HG03135 (cell line): ENCODE results near the gene SKAP2.

ENCODE experiments used
- ATAC-seq: cut with Tn5 transposase; IDR thresholded peaks from one replicate; pipeline ENCODE4 v1.9.1; 2021; ENCODE audit warnings: mild to moderate bottlenecking, moderate library complexity; ENCODE audit not compliant: unreplicated experiment

SKAP2 gene

DNA sequence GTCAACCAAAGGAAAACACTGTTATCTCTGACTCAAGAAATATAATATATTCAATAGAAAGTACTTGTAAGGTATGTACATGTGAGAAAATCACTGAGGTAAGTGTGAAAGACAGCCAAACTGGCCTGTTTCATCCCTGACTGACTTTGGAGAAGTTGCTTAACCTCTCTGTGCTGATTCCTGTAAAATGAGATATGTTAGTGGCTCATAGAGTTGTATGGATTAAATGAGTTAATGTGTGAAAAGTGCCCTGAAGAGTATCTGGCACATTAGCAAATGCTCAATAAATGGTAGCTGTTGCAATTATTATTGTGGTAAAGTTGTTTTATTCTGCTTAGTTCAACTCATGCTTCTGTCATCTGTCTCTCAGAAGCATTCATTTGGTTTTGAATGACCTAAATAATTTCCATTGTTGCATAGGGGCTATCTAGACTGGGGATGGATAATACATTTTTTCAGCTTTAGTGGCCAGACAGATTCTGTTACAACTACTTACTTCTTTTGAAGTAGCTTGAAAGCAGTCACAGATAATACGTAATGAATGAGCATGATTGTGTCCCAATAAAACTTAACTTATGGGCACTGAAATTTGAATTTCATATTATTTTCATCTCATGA, 84.3 kb downstream of the SKAP2 start:
- no peak for ATAC-seq

DNA sequence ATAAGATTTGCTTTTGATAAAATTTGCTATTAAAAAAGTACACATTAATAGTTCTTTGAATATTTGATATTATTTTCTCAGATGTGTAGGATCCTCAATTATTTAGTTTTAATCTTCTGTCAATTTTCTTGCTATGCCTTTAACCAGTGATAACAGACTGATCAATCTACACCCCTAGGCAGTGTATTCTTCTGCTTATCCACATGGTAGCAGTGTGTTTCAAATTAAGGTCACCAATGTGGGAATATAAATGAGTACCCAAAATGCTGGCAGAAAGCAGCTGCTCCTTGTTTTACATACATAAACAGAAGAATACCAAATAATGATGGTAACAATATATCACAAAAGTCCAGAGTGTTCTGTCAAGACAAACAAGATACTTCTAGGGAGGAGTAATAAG, 87.0 kb downstream of the SKAP2 start:
- ATAC-seq: no peak

DNA sequence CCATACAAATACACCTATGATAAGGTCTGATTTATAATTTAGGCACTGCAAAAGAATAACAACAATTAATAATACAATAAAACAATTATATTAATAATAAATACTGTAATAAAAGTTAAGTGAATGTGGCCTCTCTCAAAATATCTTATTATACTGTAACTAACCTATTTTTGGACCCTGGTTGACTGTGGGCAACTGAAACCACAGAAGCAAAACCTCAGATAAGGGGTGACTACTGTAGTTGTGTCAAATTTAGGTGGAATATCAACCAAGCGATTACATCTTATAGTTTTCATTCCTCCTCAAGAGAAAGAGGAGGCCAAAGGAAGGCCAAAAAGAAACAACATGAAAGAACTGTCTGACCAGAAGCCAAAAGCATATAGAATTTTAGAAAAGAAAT, 103.9 kb downstream of the SKAP2 start:
- ATAC-seq: no peak

DNA sequence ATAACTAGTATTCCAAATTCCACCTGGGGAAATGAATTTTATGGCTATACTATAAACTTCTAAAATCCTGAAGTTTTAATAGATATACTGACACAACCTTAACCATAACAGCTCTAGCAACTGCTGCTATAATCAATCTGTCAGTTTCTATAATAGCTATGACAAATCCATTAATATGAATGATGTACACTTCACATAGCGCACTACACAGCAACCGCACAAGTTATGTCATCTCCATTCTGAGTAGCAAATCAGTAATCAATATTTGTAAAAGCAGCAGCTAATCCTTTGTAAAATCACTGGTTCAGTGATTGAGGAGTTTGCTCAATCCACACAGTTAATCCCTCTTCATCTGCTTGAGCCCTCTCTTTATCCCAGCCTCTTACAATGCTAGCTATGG, 105.3 kb downstream of the SKAP2 start:
- no peak for ATAC-seq

- ATAC-seq: no peak
Observed at GRCh38 chr7:26743205-26743604, 121.2 kb downstream of the SKAP2 start.

- no peak for ATAC-seq
Observed at GRCh38 chr7:26735976-26736600, 128.3 kb downstream of the SKAP2 start.

GRCh38 chr7:26729150-26729775, 135.1 kb downstream of the SKAP2 start:
- no peak for ATAC-seq

DNA sequence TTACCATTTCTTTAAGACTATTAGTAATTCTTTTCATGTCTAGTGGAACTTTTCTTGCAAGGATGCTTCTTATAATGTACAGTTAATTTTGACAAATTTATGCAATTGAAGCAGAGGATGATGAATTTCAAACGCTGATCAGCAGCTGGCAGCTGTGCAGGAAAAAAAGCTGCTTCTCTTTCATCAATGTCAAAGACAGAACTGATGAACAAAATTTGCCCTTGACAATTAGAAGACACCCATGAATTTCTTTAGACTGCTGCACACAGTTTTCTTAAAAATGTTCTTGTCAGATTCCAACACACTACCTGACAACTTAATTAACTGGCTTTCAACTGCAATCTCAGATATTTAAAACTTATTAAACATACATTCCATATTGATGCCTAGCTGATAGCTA, 138.3 kb downstream of the SKAP2 start:
- ATAC-seq: no peak

GRCh38 chr7:26724795-26725194, 139.6 kb downstream of the SKAP2 start:
- no peak for ATAC-seq

- ATAC-seq: no peak
Observed at GRCh38 chr7:26723129-26723528, 141.3 kb downstream of the SKAP2 start.

- ATAC-seq: no peak
Observed at GRCh38 chr7:26721450-26721849, 142.9 kb downstream of the SKAP2 start.

GRCh38 chr7:26718063-26718462, 146.3 kb downstream of the SKAP2 start:
- no peak for ATAC-seq

DNA sequence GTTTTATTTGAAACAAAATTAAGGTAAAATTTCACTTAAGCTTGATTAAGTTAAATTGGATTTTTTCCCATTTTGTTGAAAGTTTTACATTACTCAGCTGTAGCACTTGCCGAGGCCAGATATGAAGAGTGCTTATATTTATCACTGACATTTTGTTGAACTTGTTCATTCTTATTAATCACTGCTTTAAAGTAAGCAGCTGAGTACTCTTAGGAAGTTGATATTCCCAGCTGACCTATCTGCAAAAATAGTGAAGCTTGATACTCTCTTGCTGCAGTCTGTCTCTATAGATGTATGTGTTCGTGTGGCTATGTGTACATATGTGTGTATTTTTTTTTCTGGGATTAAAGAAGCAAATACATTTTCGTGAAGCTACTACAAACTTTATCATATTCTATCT, 150.0 kb downstream of the SKAP2 start:
- no peak for ATAC-seq

DNA sequence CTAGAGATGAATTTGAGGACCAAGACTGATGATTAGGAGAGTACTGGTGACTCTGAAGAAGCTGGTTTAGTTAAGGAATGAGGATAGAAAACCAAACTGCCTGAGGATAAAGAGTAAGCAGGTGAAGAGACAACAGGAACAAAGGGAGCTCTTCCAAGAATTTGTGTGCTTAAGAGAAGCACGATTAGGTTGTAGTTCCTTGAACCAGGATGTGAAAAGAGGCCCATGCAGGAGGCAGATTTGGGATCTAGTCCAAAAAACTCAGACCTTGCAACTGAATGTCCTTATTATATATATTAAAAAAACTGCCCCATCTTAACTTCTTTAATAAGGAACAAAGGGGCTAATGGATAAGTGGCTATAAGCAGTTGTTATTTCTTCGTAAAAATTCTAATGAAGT, 150.4 kb downstream of the SKAP2 start:
- no peak for ATAC-seq

GRCh38 chr7:26709210-26709990, 155.0 kb downstream of the SKAP2 start:
- no peak for ATAC-seq

DNA sequence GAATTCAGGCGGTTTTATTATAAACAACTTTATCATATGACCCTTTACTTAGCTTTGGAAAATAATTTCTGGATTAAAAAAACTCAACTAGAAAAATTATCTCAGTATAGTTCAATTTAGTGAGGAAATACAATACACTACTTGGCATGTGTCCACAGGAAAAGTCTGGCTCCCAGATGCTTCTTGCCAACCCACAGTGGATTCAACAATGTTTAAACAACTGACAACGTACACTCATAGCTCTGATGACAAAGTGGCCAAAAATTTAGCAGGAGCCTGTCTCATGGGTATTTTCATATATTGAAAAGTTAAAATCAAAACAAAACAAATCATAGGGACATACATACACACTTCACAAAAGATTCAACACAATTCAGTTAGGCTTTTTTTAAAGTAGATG, 158.8 kb downstream of the SKAP2 start:
- no peak for ATAC-seq

DNA sequence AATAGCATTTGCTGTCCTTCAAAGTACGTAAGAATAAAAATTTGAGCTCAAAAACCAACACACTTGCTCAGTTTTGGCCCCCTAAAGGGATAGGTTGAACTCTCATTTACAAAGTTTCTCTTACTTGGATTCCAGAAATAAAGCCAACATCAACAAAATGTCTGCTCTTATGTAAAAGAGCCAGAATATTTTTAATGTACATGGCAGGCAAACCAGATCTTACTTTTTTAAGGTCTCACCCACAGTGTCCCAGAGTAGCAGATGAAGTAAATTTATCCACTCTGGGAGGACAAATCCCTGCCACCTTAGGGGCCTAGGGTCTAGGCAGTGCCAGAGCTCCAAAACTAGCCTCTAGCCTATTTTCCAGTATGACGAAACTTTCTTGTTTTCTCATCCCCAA, 159.6 kb downstream of the SKAP2 start:
- no peak for ATAC-seq

DNA sequence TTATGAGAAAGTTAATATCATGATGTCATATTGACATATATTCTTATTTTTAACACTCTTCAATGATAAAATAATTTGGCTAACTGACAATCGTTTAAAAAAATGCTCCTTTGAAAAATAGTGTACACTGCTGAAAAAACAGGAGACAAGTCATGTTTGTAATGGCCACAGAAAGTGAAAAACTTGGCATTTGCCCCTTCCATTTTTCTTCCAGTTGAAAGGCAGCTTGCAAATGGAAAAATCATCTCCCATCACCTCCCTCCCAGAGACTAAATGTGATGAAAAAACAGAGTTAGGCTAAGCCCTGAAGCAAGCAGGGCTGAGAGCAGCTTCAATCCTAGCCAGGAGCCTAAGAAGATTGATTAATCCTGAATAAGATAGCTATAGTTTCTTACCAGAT, 160.4 kb downstream of the SKAP2 start:
- no peak for ATAC-seq

DNA sequence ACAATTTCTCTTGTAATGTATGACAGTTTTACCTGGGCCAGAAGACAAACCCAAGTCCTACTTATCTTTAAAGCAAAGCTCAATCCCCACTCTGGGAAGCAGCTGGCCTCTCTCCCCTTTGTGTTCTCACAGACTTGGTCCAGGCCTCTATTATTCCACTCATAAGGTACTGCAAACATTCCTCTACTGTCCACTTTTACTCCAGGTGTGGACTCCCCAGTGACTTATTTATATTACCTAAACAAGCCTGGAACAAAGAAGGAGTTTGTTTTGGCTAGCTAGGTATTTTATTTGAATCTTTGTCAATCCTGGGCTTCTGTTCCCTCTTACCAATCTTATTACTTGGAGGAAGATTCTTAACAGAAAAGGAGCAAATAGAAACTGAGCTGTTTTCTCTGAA, 163.5 kb downstream of the SKAP2 start:
- no peak for ATAC-seq

DNA sequence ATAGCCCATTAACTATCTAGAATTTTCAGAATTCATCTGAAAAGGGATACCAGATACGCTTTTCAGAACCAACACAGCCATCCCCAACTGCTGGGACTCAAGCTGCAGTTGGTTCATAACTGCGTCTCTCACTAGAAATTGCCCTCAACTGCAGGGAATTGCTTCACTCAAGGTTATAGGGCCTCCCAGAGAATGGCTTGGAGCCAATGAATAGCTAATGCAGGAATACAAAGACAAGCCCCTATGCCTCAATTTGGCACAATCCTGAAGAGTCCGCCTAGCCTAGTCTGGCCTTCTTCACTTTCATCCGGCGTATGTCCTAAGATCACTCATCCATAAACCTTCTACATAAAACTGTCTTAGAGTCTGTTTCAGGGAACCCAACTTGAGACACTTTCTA, 164.0 kb downstream of the SKAP2 start:
- no peak for ATAC-seq

- no peak for ATAC-seq
Observed at GRCh38 chr7:26699766-26700165, 164.6 kb downstream of the SKAP2 start.

DNA sequence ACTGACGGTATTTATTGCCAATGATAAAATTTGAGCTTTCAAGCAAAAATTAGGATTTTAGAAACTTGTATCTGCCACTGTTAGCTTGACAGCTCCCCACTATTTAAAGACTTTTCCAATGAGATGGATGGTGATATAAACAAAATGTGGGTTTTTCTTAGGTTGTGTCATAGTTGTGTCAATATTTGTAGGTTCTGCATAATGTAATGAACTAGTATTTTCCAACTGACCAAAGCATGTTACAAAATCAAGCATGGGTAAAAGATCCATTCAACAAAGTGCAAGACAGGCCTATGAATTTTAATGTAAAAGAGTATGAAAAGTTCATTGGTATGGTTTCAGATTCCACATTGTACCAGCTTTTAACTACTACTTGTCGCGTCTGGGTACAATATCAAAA, 165.6 kb downstream of the SKAP2 start:
- no peak for ATAC-seq
